Fibroblast of villous mesenchyme (primary cell): Measurements from ENCODE around the gene SARDH. TPM values are rescaled to one million over a fixed set of nuclear protein-coding genes. Genes with fewer than 3 reads are reported as not detected.

Experiments used
- DNase-seq: peaks from one replicate; pipeline ENCODE4 v3.0.0-alpha.2; 2010; ENCODE audit warnings: low read depth
- H3K4me3 ChIP-seq: 2 replicates; pipeline ENCODE4 v1.5.1; 2011; ENCODE audit warnings: low read depth, mild to moderate bottlenecking, low read length
- total RNA-seq: library from RNA; depleted of rRNA; stranded (reverse); fragments of >200 nt; gene quantifications from 2 replicates; pipeline ENCODE4 v1.2.3, GENCODE V29; 2012
- TF ChIP-seq, protein P1 (sequence below): IDR thresholded peaks from 2 replicates; pipeline ENCODE4 v1.5.1; 2012; ENCODE audit warnings: low read depth, mild to moderate bottlenecking, low read length; ENCODE audit not compliant: insufficient read depth

The SARDH gene
- total RNA-seq, 1 donor, result 6.0 TPM

DNA sequence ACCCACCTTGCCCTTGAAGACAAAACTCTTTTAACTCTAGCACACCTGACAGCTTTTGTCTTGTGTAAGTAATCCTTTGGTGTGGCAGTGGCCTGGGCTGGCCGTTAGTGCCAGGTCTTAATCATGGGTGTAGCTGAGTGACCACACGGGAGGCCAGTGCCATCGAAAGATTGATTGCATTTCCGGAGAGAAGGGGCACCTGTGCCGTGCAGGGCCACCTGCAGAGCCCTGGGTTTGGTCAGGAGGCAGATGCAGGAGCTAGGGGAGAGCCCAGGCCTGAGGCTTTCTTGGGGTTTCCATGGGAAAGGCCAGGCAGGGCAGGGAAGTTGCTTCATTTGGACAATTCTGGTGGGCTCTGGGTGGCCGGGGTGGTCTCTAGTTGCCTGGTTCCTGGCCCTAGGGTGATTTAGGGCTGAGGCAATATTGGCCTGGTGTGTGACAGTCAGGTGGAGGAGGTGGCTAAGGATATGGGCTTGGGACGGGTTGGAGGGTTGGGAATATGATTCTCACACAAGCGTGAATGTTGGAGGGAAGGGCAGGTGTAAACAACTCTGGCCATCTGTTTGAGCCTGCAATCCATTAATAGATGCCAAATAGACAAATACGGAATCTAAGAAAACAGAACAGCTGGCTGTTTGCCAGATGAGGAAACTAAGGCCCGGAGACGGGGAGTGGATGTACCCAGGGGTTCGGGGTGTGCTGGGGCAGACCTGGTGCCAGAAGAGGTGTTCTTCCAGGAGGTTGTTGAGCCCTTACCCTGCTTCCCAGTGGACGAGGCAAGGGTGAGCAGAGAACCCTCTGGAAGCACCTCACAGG is 97.4 kb downstream of the SARDH start:
- TF ChIP-seq, protein P1, sequence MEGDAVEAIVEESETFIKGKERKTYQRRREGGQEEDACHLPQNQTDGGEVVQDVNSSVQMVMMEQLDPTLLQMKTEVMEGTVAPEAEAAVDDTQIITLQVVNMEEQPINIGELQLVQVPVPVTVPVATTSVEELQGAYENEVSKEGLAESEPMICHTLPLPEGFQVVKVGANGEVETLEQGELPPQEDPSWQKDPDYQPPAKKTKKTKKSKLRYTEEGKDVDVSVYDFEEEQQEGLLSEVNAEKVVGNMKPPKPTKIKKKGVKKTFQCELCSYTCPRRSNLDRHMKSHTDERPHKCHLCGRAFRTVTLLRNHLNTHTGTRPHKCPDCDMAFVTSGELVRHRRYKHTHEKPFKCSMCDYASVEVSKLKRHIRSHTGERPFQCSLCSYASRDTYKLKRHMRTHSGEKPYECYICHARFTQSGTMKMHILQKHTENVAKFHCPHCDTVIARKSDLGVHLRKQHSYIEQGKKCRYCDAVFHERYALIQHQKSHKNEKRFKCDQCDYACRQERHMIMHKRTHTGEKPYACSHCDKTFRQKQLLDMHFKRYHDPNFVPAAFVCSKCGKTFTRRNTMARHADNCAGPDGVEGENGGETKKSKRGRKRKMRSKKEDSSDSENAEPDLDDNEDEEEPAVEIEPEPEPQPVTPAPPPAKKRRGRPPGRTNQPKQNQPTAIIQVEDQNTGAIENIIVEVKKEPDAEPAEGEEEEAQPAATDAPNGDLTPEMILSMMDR, result no peak
- no peak for DNase-seq
- no peak overlapping the region for H3K4me3 ChIP-seq

GRCh38 chr9:133640160-133640559 is 98.0 kb downstream of the SARDH start:
- no peak for DNase-seq

DNA sequence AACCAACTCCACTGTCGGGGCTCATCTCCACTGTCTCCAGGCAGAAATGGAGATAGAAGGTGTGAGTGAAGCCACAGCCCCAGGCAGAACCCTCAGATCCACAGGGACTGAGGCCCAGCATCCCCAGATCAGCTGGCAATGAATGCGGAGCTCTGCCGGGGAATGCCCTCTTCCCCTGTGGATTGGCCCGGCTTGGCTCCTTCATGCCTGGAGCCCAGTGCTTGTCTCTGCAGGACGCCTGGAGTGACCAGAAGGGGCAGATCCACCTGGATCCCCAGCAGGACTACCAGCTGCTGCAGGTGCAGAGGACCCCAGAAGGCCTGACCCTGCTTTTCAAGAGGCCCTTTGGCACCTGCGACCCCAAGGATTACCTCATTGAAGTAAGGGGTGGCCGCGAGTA is 98.5 kb downstream of the SARDH start:
- no peak overlapping the region for H3K4me3 ChIP-seq
- TF ChIP-seq, protein P1, result no peak
- DNase-seq, result no peak

More at GRCh38 chr9:133640160-133640559, 98.0 kb downstream of the SARDH start:
- TF ChIP-seq, protein P1, result no peak
- no peak overlapping the region for H3K4me3 ChIP-seq

DNA sequence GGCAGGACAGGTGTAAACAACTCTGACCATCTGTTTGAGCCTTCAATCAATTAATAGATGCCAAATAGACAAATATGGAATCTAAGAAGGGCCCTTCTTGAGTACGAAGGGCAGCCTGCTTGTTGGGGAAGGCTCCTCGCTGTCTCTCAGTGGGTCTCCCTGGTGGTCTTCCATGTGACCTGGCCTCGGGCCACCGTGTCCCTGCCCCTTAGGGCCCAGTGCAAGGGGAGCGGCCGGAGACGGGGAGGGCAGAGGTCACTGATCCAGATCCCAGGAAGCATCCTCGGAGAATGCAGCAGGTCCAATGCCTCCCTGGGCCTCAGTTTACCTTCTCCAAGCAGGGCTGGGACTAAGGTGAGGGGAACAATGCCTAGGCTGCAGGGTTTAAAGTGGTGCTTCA is 99.4 kb downstream of the SARDH start:
- DNase-seq, result no peak
- TF ChIP-seq, protein P1, result no peak
- no peak overlapping the region for H3K4me3 ChIP-seq

DNA sequence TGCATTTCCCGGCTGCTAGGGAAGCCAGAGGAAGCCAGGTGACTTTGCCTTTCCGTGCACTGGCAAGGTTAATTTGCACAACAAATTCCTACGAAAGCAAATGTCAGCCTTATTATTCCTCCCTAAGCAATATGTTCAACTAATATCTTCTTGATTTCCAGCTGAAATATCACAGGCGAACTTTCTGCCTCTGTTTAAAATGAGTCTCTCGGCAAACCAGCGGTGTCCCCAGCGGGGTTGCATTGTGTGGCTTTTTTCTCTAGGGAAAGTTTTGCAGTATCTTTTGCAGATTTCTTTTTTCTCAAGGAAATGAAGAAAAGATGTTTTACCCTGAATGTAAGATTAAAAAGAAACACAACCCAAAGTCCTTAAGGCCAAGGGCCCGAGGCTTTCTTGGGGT is 100.1 kb downstream of the SARDH start:
- TF ChIP-seq, protein P1, result no peak
- no peak for DNase-seq
- H3K4me3 ChIP-seq, result no peak overlapping the region

DNA sequence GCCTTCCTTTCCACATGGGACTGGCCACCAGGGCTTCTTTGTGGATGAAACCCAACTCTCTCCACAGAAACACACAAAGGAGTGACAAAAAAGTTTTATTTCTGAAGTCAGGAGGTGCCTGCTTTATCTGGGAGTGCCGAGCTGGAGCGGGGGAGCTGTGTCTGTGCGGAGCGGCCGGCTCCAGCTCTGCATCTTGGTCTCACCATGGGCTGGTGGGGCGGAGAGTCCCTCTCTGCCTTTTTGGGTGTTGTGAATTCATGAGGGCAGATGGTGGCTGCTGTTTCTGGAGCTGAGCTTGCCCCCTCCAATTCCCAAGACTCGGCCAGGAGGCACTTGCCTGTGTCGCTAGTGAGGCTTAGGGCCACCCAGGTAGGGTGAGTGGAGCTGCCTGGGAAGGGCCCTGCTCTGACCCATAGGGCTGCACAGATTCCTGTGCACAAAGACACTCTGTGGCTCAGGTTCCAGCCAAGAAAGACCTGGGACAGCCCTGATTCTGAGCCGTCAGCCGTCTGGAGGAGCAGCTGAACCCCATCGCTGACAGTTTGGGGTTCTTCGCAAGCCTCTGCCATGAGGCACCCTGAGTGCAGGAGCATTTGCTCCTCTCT is 100.6 kb downstream of the SARDH start:
- DNase-seq, result no peak
- H3K4me3 ChIP-seq, result no peak overlapping the region
- TF ChIP-seq, protein P1, result no peak
